ENCODE measurements around the gene TRIM21.
A peak's percentile ranks its signal among the peaks of the same experiment; 100 is the strongest.
"Not testable (repeated sequence)": the region's sequence is repeated elsewhere in the genome, so short reads cannot be mapped to it uniquely, and the experiment has no call there.

TRIM21 gene

GRCh38 chr11:4393209-4393857 is at the start of gene TRIM21:
Gene TRIM21 (minus strand): TSS chr11:4393702. CDS start chr11:4390409, 3,293 bp downstream.
- peak in 53 of 58 donors; percentile 3 to 71 (median 38) for DNase-seq

- no peak for DNase-seq
Observed at GRCh38 chr11:4441515-4441914, 48.0 kb upstream of the TRIM21 start.

GRCh38 chr11:4436411-4436810 is 42.9 kb upstream of the TRIM21 start:
- no peak for DNase-seq

GRCh38 chr11:4433856-4434255 is 40.4 kb upstream of the TRIM21 start:
- no peak for DNase-seq

GRCh38 chr11:4430051-4430450 is 36.5 kb upstream of the TRIM21 start:
- DNase-seq: no peak

GRCh38 chr11:4418403-4418802 is 24.9 kb upstream of the TRIM21 start:
- no peak for DNase-seq

- DNase-seq: no peak
Observed at GRCh38 chr11:4416816-4417215, 23.3 kb upstream of the TRIM21 start.

- no peak for DNase-seq
Observed at GRCh38 chr11:4416306-4416705, 22.8 kb upstream of the TRIM21 start.

GRCh38 chr11:4406206-4406605 is 12.7 kb upstream of the TRIM21 start:
- DNase-seq: not testable (repeated sequence)

- DNase-seq: no peak
Observed at GRCh38 chr11:4393858-4394223, 339 bp upstream of the TRIM21 start.

- DNase-seq: no peak
Observed at GRCh38 chr11:4388221-4388620, 5.3 kb downstream of the TRIM21 start.

- DNase-seq: no peak
Observed at GRCh38 chr11:4385978-4386740, 7.3 kb downstream of the TRIM21 start.

GRCh38 chr11:4381901-4382300 is 11.6 kb downstream of the TRIM21 start:
- no peak for DNase-seq

GRCh38 chr11:4375431-4376140 is 17.9 kb downstream of the TRIM21 start:
- DNase-seq: no peak

GRCh38 chr11:4370166-4370565 is 23.3 kb downstream of the TRIM21 start:
- DNase-seq: no peak

- no peak for DNase-seq
Observed at GRCh38 chr11:4368286-4368685, 25.2 kb downstream of the TRIM21 start, which contains the start of gene OR52B4. Gene OR52B4 (minus strand): TSS chr11:4368386. CDS start chr11:4368295, 91 bp downstream.

- DNase-seq: not testable (repeated sequence)
Observed at GRCh38 chr11:4348142-4348541, 45.4 kb downstream of the TRIM21 start.

GRCh38 chr11:4345366-4345765 is 48.1 kb downstream of the TRIM21 start:
- not testable (repeated sequence) for DNase-seq

Data from anterior cingulate cortex (tissue), 58 donors.